IMR-90 (cell line): ENCODE results near the gene CNTN5. TPM values are rescaled to one million over a fixed set of nuclear protein-coding genes. Genes with fewer than 3 reads are reported as not detected.

Experiments used
- ATAC-seq: fragments of 200-7000 bp; cut with Tn5 transposase; 2 replicates; pipeline ENCODE4 v1.9.1; 2020; ENCODE audit warnings: low read depth, mild to moderate bottlenecking, moderate library complexity
- BruUV-seq: library from RNA; stranded (reverse); fragments of 400-500 nt; replicated peaks from 2 replicates; lab custom pipeline; 2021; lab: Mats Ljungman, UMichigan
- CTCF ChIA-PET: fragments of 300-600 bp; formaldehyde crosslinking; extraction: SDS; loops from one replicate; lab custom pipeline; 2021; ENCODE audit warnings: antibody characterized with exemption; lab: Yijun Ruan, JAX
- POLR2A ChIA-PET: fragments of 300-600 bp; sonication (Branson Sonifier 250); formaldehyde crosslinking; loops from one replicate; lab custom pipeline; 2022; ENCODE audit warnings: antibody characterized with exemption; ENCODE audit not compliant: unreplicated experiment; lab: Charles Lee
- DNase-seq: peaks from one replicate; pipeline ENCODE4 v3.0.0; 2013
- H2AFZ ChIP-seq: replicated peaks from 2 replicates; pipeline ENCODE3; 2013; ENCODE audit warnings: low read length, mild to moderate bottlenecking; ENCODE audit not compliant: poor library complexity
- H2AK5ac ChIP-seq: 2 replicates; pipeline ENCODE4 v1.6.1; 2013; ENCODE audit warnings: low read depth, low read length, inconsistent platforms
- H2AK9ac ChIP-seq: replicated peaks from 2 replicates; pipeline ENCODE3; 2013; ENCODE audit warnings: mild to moderate bottlenecking, low read depth, low read length, moderate library complexity; ENCODE audit not compliant: poor library complexity
- H2BK120ac ChIP-seq: 2 replicates; pipeline ENCODE4 v1.6.1; 2013; ENCODE audit warnings: low read depth, low read length, inconsistent platforms
- H2BK15ac ChIP-seq: 3 replicates; pipeline ENCODE4 v1.6.1; 2013; ENCODE audit warnings: low read depth, low read length, inconsistent platforms
- H2BK20ac ChIP-seq: 2 replicates; pipeline ENCODE4 v1.6.1; 2013; ENCODE audit warnings: low read depth, mild to moderate bottlenecking, inconsistent platforms, low read length, moderate library complexity
- H2BK5ac ChIP-seq: 2 replicates; pipeline ENCODE4 v1.6.1; 2013; ENCODE audit warnings: mild to moderate bottlenecking, low read depth, low read length, inconsistent platforms; ENCODE audit not compliant: poor library complexity, severe bottlenecking
- H3K14ac ChIP-seq: replicated peaks from 2 replicates; pipeline ENCODE4 v1.6.1; 2013; ENCODE audit warnings: low read depth, low read length, inconsistent platforms
- H3K18ac ChIP-seq: 2 replicates; pipeline ENCODE4 v1.6.1; 2013; ENCODE audit warnings: low read depth, low read length, control low read depth
- H3K23ac ChIP-seq: 2 replicates; pipeline ENCODE4 v1.6.1; 2013; ENCODE audit warnings: low read depth, low read length, inconsistent platforms
- H3K27ac ChIP-seq: 2 replicates; pipeline ENCODE4 v1.5.1; 2013; ENCODE audit warnings: mild to moderate bottlenecking, control low read depth, low read length; ENCODE audit not compliant: insufficient read depth
- H3K27me3 ChIP-seq: 2 replicates; pipeline ENCODE4 v1.6.1; 2013; ENCODE audit warnings: low read length; ENCODE audit not compliant: control insufficient read depth, insufficient read depth
- H3K36me3 ChIP-seq: 2 replicates; pipeline ENCODE4 v1.6.1; 2013; ENCODE audit warnings: low read length, mixed read lengths; ENCODE audit not compliant: control insufficient read depth, insufficient read depth
- H3K4ac ChIP-seq: 2 replicates; pipeline ENCODE4 v1.6.1; 2013; ENCODE audit warnings: low read depth, low read length, inconsistent platforms
- H3K4me1 ChIP-seq: 2 replicates; pipeline ENCODE4 v1.6.1; 2013; ENCODE audit warnings: low read length, mixed read lengths; ENCODE audit not compliant: control insufficient read depth, insufficient read depth
- H3K4me2 ChIP-seq: 2 replicates; pipeline ENCODE4 v1.6.1; 2013; ENCODE audit warnings: low read depth, mild to moderate bottlenecking, control low read depth, low read length, moderate library complexity
- H3K4me3 ChIP-seq: 2 replicates; pipeline ENCODE4 v1.5.1; 2013; ENCODE audit warnings: low read depth, mild to moderate bottlenecking, control low read depth, low read length, moderate library complexity; ENCODE audit not compliant: insufficient read depth
- H3K56ac ChIP-seq: 2 replicates; pipeline ENCODE4 v1.6.1; 2013; ENCODE audit warnings: low read length, inconsistent platforms; ENCODE audit not compliant: insufficient read depth; ENCODE audit errors: extremely low read depth
- H3K79me1 ChIP-seq, 2 experiments: 2 replicates each; pipeline ENCODE4 v1.6.1; 2013; ENCODE audit warnings: low read length in 2 of 2, inconsistent platforms in 1 of 2, low read depth in 1 of 2
- H3K9ac ChIP-seq: 2 replicates; pipeline ENCODE4 v1.6.1; 2013; ENCODE audit warnings: low read depth, low read length, control low read depth
- H3K9me1 ChIP-seq: 2 replicates; pipeline ENCODE4 v1.6.1; 2013; ENCODE audit warnings: low read length, inconsistent platforms; ENCODE audit not compliant: insufficient read depth
- H3K9me3 ChIP-seq: 2 replicates; pipeline ENCODE4 v1.6.1; 2013; ENCODE audit warnings: low read length; ENCODE audit not compliant: control insufficient read depth, insufficient read depth
- H4K20me1 ChIP-seq: 2 replicates; pipeline ENCODE4 v1.6.1; 2013; ENCODE audit warnings: low read length, inconsistent platforms; ENCODE audit not compliant: insufficient read depth
- H4K5ac ChIP-seq: 2 replicates; pipeline ENCODE4 v1.6.1; 2013; ENCODE audit warnings: mild to moderate bottlenecking, low read depth, low read length, control low read depth
- H4K8ac ChIP-seq, 2 experiments: 2 replicates each; pipeline ENCODE4 v1.6.1; 2013; ENCODE audit warnings: low read depth in 2 of 2, low read length in 2 of 2, control low read depth in 1 of 2, inconsistent platforms in 1 of 2
- H4K91ac ChIP-seq: 2 replicates; pipeline ENCODE4 v1.6.1; 2013; ENCODE audit warnings: low read depth, low read length, inconsistent platforms; ENCODE audit not compliant: insufficient read depth
- BHLHE40 ChIP-seq: fragments of 150-350 bp; IDR thresholded peaks from 2 replicates; pipeline ENCODE4 v1.6.1; 2016; ENCODE audit warnings: mild to moderate bottlenecking, low read depth, low read length
- CHD1 ChIP-seq: IDR thresholded peaks from 2 replicates; pipeline ENCODE4 v1.6.1; 2012; ENCODE audit warnings: low read depth, low read length, improper control_type of control experiment
- FOS ChIP-seq: fragments of 150-350 bp; IDR thresholded peaks from 2 replicates; pipeline ENCODE4 v1.6.1; 2016; ENCODE audit warnings: low read depth, low read length
- MAFK ChIP-seq: IDR thresholded peaks from 2 replicates; pipeline ENCODE4 v1.6.1; 2012; ENCODE audit warnings: low read depth, low read length, improper control_type of control experiment
- MAZ ChIP-seq: IDR thresholded peaks from 2 replicates; pipeline ENCODE4 v1.6.1; 2012; ENCODE audit warnings: low read depth, mild to moderate bottlenecking, low read length, improper control_type of control experiment, moderate library complexity, borderline replicate concordance
- MXI1 ChIP-seq: IDR thresholded peaks from 2 replicates; pipeline ENCODE4 v1.6.1; 2012; ENCODE audit warnings: low read depth, mild to moderate bottlenecking, low read length, moderate library complexity, borderline replicate concordance
- NFE2L2 ChIP-seq: fragments of 150-350 bp; IDR thresholded peaks from 2 replicates; pipeline ENCODE4 v1.6.1; 2016; ENCODE audit warnings: low read depth, mild to moderate bottlenecking, low read length
- POLR2A ChIP-seq: IDR thresholded peaks from 2 replicates; pipeline ENCODE4 v1.6.1; 2012; ENCODE audit warnings: mild to moderate bottlenecking, low read depth, low read length
- RAD21 ChIP-seq: IDR thresholded peaks from 2 replicates; pipeline ENCODE4 v1.6.1; 2012; ENCODE audit warnings: low read length, improper control_type of control experiment
- RCOR1 ChIP-seq: IDR thresholded peaks from 2 replicates; pipeline ENCODE4 v1.6.1; 2012; ENCODE audit warnings: mild to moderate bottlenecking, low read length, improper control_type of control experiment; ENCODE audit not compliant: insufficient replicate concordance
- RFX5 ChIP-seq: IDR thresholded peaks from 2 replicates; pipeline ENCODE4 v1.8.0; 2012; ENCODE audit warnings: low read depth, mild to moderate bottlenecking, low read length, moderate library complexity
- SMC3 ChIP-seq: fragments of 150-350 bp; IDR thresholded peaks from 2 replicates; pipeline ENCODE4 v1.6.1; 2016; ENCODE audit warnings: low read depth, mild to moderate bottlenecking, antibody characterized with exemption, low read length, moderate library complexity
- USF2 ChIP-seq: fragments of 150-350 bp; IDR thresholded peaks from 2 replicates; pipeline ENCODE4 v1.6.1; 2017; ENCODE audit warnings: mild to moderate bottlenecking, antibody characterized with exemption, low read length, low read depth
- dilution Hi-C: fragments of 300-500 bp; cut with HindIII; formaldehyde crosslinking; loops from one replicate; pipeline ENCODE4 v1.14.3; 2018; ENCODE audit warnings: low sequenced_read_pairs; ENCODE audit not compliant: unreplicated experiment
- in situ Hi-C: fragments of 300-500 bp; cut with MboI; formaldehyde crosslinking; loops from 3 replicates; pipeline ENCODE4 v1.14.3; 2019; ENCODE audit warnings: low sequenced_read_pairs, inconsistent platforms, mixed read lengths
- intact Hi-C: fragments of 100-400 bp; cut with micrococcal nuclease; formaldehyde crosslinking; loops from 2 replicates; pipeline ENCODE4 v1.10.0; 2022
- polyA plus RNA-seq, 3 experiments: library from polyadenylated mRNA; depleted of rRNA; stranded (reverse); fragments of >200 nt; gene quantifications; 2 replicates each; pipeline ENCODE4 v1.2.3, GENCODE V29; 2012; ENCODE audit warnings: low replicate concordance in 1 of 3
- total RNA-seq: library from RNA; depleted of rRNA; stranded (reverse); fragments of >200 nt; gene quantifications from 2 replicates; pipeline ENCODE4 v1.2.3, GENCODE V29; 2012

Gene CNTN5
- total and polyA plus RNA-seq, 2 of the 4 experiments (the other 2 are of a cell fraction): not detected

GRCh38 chr11:99184146-99184545, 163.4 kb downstream of the CNTN5 start:
- Histone ChIP-seq H3K27ac (no peak overlapping the region), H3K14ac (no peak overlapping the region), H4K20me1 (no peaks in the 10 kb centered on the region), H3K4me2 (no peak overlapping the region), H4K5ac (no peak overlapping the region), H3K56ac (no peak overlapping the region), H3K23ac (no peak overlapping the region), H3K36me3 (no peaks in the 10 kb centered on the region), H3K4me1 (no peaks in the 10 kb centered on the region), H3K4ac (no peak overlapping the region), H2AFZ (no peak overlapping the region), H2BK20ac (no peak overlapping the region), H2AK9ac (no peak overlapping the region), H3K27me3 (no peaks in the 10 kb centered on the region), H4K91ac (no peak overlapping the region), H2BK120ac (no peak overlapping the region), H2BK15ac (no peak overlapping the region), H3K9me1 (no peaks in the 10 kb centered on the region), H2AK5ac (no peak overlapping the region), H3K4me3 (no peak overlapping the region), H3K79me1 (no peaks in the 10 kb centered on the region), H3K9me3 (no peaks in the 10 kb centered on the region), H3K9ac (no peak overlapping the region), H4K8ac (no peak overlapping the region), H2BK5ac (no peak overlapping the region), H3K18ac (no peak overlapping the region)
- DNase-seq: no peak
- no peak for TF ChIP-seq FOS
- no peak for TF ChIP-seq BHLHE40
- no peak for TF ChIP-seq NFE2L2
- TF ChIP-seq RFX5: no peak
- no peak for TF ChIP-seq SMC3
- TF ChIP-seq USF2: no peak
- no peak for TF ChIP-seq CHD1
- no peak for TF ChIP-seq MAZ
- TF ChIP-seq MXI1: no peak
- no peak for TF ChIP-seq MAFK
- TF ChIP-seq POLR2A: no peak
- no peak for TF ChIP-seq RAD21
- TF ChIP-seq RCOR1: no peak
- intact Hi-C loops: no loop called here
- no peak for ATAC-seq
- dilution Hi-C loops: no loop called here
- in situ Hi-C loops: no loop called here
- no TSS peak for BruUV-seq
- ChIA-PET POLR2A (no interaction called here), CTCF (interaction anchor here (0.6 kb wide), 1 partner anchor 241 kb away, joined by 3 read pairs; no protein-coding TSS in a partner anchor)
